NOMO-1 treated with DMSO at 0.1 percent for 48 hours (cell line): ENCODE data around the gene AFDN.
"Not testable (repeated sequence)": the region's sequence is repeated elsewhere in the genome, so short reads cannot be mapped to it uniquely, and the experiment has no call there.

Experiments used
- DNase-seq: peaks from one replicate; lab custom pipeline; 2025; ENCODE audit not compliant: unreplicated experiment; lab: John Stamatoyannopoulos, UW

Gene AFDN

GRCh38 chr6:167949121-167949684, 122.5 kb downstream of the AFDN start:
- DNase-seq = no peak

GRCh38 chr6:167951781-167952511, 125.2 kb downstream of the AFDN start:
- no peak for DNase-seq

DNA sequence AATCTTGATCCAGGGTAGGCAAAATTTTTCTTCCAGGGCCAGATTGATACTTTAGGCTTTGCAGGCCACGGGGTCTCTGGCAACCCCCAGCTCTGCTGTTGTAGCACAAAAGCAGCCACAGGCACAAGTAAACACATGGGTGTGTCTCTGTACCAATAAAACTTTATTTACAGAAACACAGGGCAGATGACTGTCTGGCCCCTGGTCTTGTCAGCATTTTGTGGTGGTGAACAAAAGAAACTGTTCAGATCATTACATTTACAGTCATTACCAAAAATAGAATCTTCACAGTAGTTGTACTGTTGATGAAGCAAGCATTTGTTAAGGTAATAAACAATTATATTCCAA, 125.8 kb downstream of the AFDN start:
- DNase-seq = no peak

DNA sequence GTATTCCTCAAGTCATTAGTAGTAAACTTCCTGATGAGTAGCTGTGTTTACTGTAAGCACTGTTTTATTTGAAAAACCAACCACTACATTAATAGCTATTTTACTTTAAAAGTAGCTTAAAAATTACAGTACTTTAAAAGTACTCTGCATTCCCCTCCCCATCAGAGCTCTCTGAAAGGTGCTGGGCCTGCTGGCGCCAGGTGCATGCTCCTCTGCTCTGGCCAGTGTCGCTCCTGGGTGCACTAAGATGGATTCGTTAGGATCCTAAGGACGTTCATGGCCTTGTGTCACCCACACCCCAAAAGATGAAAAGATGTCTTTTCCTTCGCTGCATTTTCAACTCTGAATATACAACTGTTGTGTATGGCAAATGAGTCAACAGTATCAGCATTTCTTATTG, 126.8 kb downstream of the AFDN start:
- no peak for DNase-seq

DNA sequence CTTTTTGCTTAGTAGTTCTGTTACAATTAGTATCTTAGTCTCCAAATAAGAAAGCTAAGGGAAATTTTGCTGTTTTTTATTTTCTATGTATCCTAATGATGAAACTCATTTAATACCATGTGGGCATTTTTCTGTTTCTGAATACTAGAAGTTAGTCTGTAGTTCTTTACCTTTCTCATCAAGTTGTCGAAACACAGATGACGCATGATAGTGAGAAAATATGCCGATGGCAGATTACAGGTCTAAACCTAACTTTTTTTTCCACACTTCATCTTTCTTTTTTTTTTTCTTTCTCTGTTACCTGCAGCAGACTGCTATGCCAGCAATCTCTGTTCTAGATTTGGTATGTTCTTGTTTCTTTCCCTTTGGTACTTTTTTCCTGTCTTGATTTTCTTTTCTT, 127.4 kb downstream of the AFDN start:
- DNase-seq = no peak

DNA sequence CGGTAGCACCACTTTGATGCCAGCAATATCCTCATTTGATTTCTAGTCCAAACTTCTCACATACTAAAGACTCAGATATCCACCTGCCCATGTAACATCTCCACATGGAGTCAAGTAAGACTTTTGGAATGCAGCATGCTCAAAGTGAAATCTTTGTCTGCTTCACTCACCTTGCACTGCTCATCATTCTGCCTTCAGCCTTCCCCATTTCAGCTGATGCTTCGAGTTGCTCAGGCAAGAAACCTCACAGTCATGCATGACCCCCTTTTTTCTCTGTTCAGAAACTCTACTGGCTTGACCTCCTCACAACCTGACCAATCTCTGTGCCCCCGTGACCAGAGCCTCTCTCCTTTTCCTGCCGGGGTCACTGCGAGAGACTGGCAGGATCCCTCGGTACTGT, 129.8 kb downstream of the AFDN start:
- DNase-seq = no peak

- no peak for DNase-seq
These were observed 130.3 kb downstream of the AFDN start for GRCh38 chr6:167956983-167957492.

- no peak for DNase-seq
These were observed 130.9 kb downstream of the AFDN start for GRCh38 chr6:167957626-167958025.

- no peak for DNase-seq
These were observed 133.9 kb downstream of the AFDN start for GRCh38 chr6:167960579-167960978.

- no peak for DNase-seq
These were observed 136.0 kb downstream of the AFDN start for GRCh38 chr6:167962711-167963110.

GRCh38 chr6:167963589-167964057, 136.9 kb downstream of the AFDN start:
- DNase-seq = no peak

GRCh38 chr6:167965592-167966539, 139.2 kb downstream of the AFDN start:
- no peak for DNase-seq

- DNase-seq = no peak
These were observed 139.8 kb downstream of the AFDN start for GRCh38 chr6:167966540-167966905.

DNA sequence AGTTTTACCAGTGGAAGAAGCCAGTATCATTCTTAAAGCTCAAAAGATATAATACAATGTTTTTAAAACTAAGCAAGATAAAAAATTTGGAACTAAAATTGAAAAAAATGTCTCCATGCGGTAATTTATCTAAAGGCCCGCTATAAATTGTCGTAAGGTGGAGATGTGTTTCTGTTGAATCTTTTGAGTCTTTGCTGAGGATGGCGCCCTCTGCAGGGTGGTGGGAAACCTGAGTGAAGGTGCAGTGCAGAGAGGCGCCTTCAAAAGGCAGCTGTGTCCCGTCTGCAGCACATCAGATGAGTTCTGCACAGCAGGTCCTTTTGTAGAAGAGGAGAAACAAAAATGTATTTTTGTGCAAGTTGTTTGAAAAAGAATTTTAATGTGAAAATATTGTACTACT, 141.4 kb downstream of the AFDN start:
- DNase-seq = no peak

- DNase-seq = no peak
These were observed 143.5 kb downstream of the AFDN start for GRCh38 chr6:167970230-167970629.

DNA sequence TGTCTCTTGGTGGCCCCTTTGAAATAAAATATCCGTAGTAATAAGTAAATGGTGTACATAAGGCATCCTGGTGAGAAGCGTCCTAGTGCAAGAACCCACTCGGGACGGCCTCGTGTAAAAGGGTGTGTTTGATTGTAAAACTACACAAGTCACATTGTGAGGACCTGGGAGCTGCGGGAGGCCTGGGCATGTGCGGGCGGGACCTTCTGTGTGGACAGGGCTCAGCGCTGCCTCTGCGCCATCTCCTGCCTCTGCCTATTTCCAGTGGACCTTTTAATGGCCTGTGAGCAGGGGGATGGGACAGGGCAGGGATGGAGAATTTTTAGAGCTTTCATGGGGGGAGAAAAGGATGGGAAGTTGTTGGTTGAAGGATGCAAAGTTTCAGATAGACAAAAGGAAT, 145.5 kb downstream of the AFDN start:
- no peak for DNase-seq

DNA sequence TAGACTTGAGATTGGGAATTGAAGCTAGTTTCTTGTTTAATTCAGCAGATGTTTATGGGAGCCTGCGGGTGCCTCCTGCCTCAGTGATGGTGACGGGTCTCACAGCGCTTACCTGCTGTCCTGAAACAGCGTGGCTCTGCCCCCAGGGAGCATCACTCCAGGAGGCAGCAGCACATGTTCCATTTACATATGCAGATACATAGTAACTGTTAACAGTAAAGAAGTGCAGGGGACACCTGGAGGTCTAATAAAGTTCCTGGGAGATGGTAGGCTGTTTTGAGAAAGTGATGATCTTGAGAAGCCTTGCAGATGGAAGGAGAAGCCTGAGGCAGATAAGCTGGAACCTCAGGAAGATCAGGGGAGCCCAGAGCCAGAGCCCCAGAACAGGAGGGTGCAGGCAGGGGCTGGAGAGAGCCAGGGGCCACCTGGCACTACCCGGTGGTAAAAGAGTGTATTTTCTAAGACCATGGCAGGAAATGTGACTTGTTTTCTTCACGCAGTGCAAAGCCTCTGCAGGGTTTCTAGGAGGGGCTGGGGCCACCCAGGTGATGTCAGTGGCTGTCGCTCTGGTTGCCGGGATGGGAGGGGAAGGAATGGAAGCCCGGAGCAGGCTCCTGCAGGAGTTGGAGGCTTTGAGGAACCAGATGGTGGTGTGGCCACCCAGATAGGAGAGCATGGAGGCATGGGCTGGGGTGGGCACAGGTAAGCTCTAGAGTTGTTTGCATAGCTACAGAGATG, 146.6 kb downstream of the AFDN start:
- DNase-seq = no peak

- no peak for DNase-seq
These were observed 148.1 kb downstream of the AFDN start for GRCh38 chr6:167974640-167975344.

DNA sequence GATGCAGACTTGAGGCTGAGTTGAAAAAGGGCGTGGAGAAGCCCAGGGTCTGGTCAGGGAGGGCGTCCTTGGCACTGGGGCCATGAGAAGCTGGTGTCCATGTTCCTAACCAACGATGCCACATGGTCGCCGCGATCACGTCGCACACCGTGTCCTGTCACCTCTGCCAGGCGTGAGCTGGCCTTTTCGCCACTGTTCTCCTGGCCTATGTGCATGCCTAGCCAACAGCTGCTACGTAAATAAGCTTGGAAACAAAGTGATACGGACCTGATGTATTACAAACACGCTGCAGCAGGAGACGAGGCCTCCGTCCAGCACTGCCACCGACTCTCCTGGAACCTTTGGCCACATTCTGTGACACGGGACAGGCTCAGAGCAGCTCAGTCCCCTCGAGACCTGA, 148.7 kb downstream of the AFDN start:
- DNase-seq = no peak

- not testable (repeated sequence) for DNase-seq
These were observed 149.5 kb downstream of the AFDN start for GRCh38 chr6:167976116-167976657.
